GM19463 (cell line): ENCODE measurements around the gene HGFAC.

ENCODE experiments used
- ATAC-seq: cut with Tn5 transposase; IDR thresholded peaks from one replicate; pipeline ENCODE4 v1.9.1; 2021; ENCODE audit warnings: mild to moderate bottlenecking, moderate library complexity; ENCODE audit not compliant: unreplicated experiment

HGFAC gene

GRCh38 chr4:3423406-3423805 lies 18.4 kb upstream of the HGFAC start:
- no peak for ATAC-seq

GRCh38 chr4:3423952-3424351 lies 17.8 kb upstream of the HGFAC start:
- no peak for ATAC-seq

GRCh38 chr4:3424522-3425095 lies 17.2 kb upstream of the HGFAC start:
- no peak for ATAC-seq

GRCh38 chr4:3426465-3427133 lies 15.2 kb upstream of the HGFAC start:
- ATAC-seq, result no peak

- no peak for ATAC-seq
These were observed 14.7 kb upstream of the HGFAC start for GRCh38 chr4:3427134-3427476.

GRCh38 chr4:3427706-3428446 lies 13.9 kb upstream of the HGFAC start:
- ATAC-seq, result no peak

- no peak for ATAC-seq
These were observed 12.1 kb upstream of the HGFAC start for GRCh38 chr4:3429651-3430050.

GRCh38 chr4:3430524-3430923 lies 11.2 kb upstream of the HGFAC start:
- no peak for ATAC-seq

GRCh38 chr4:3431446-3431993 lies 10.2 kb upstream of the HGFAC start:
- ATAC-seq, result no peak

- ATAC-seq, result no peak
These were observed 9.4 kb upstream of the HGFAC start for GRCh38 chr4:3432381-3432790.

- no peak for ATAC-seq
These were observed 8.5 kb upstream of the HGFAC start for GRCh38 chr4:3433138-3433869.

- no peak for ATAC-seq
These were observed 6.7 kb upstream of the HGFAC start for GRCh38 chr4:3434881-3435685.

- ATAC-seq, result no peak
These were observed 6.1 kb upstream of the HGFAC start for GRCh38 chr4:3435686-3435956.

GRCh38 chr4:3436048-3436797 lies 5.5 kb upstream of the HGFAC start:
- ATAC-seq, result no peak

GRCh38 chr4:3436798-3437581 lies 4.8 kb upstream of the HGFAC start:
- no peak for ATAC-seq

- ATAC-seq, result no peak
These were observed 4.2 kb upstream of the HGFAC start for GRCh38 chr4:3437582-3437936.

- ATAC-seq, result no peak
These were observed 3.5 kb upstream of the HGFAC start for GRCh38 chr4:3437998-3438846.

GRCh38 chr4:3438847-3439180 lies 3.0 kb upstream of the HGFAC start:
- ATAC-seq, result no peak

- no peak for ATAC-seq
These were observed 2.4 kb upstream of the HGFAC start for GRCh38 chr4:3439391-3439790.
